ENCODE results near the gene ANKRD40CL. TPM values are rescaled to one million over a fixed set of nuclear protein-coding genes. Genes with fewer than 3 reads are reported as not detected.

The ANKRD40CL gene
- total RNA-seq, 1 experiment from 2014 or later, result not detected

GRCh38 chr17:50785946-50786570 lies 18.7 kb upstream of the ANKRD40CL start:
- H2AFZ ChIP-seq (ENCODE audit: low read length), result no peak overlapping the region

More at GRCh38 chr17:50785946-50786570, 18.7 kb upstream of the ANKRD40CL start:
- Histone ChIP-seq H4K20me1 (ENCODE audit: control insufficient read depth, insufficient read depth, insufficient read length) (no peaks in the 10 kb centered on the region), H3K9me3 (ENCODE audit: control insufficient read depth, low read depth, low read length) (no peaks in the 10 kb centered on the region), H3T11ph (ENCODE audit: low read length) (no peak overlapping the region), H3K14ac (ENCODE audit: insufficient read depth, low read length) (no peak overlapping the region; the same call in 1 of the 2 replicates), H2BK12ac (ENCODE audit: insufficient read length, low read depth, low read length) (no peak overlapping the region), H3K4me2 (ENCODE audit: insufficient read depth, insufficient read length, low read length) (no peak overlapping the region), H3K79me1 (ENCODE audit: insufficient read depth, low read depth, low read length, poor library complexity, severe bottlenecking) (no peaks in the 10 kb centered on the region), H4K5ac (ENCODE audit: insufficient read length, low read depth, low read length) (no peak overlapping the region), H3K27ac (ENCODE audit: insufficient read length, low read depth, low read length) (no peak overlapping the region), H3K18ac (ENCODE audit: insufficient read length, low read depth, low read length) (no peak overlapping the region), H3K23ac (ENCODE audit: insufficient read length, low read depth, low read length) (no peak overlapping the region), H2BK15ac (ENCODE audit: low read depth, low read length) (no peak overlapping the region), H3K9ac (ENCODE audit: extremely low read depth, insufficient read length, low read length) (no peak overlapping the region), H3K23me2 (ENCODE audit: insufficient read length, low read depth, low read length, poor library complexity, severe bottlenecking) (peaks cover 2% of the 10 kb centered on the region), H4K91ac (ENCODE audit: insufficient read length, low read depth, low read length) (no peak overlapping the region), H2AK5ac (ENCODE audit: insufficient read length, low read length) (no peak overlapping the region), H3K56ac (ENCODE audit: insufficient read length, low read depth, low read length) (no peak overlapping the region), H3K79me2 (ENCODE audit: insufficient read depth, low read length) (no peaks in the 10 kb centered on the region), H2BK120ac (ENCODE audit: low read depth, low read length, poor library complexity, severe bottlenecking) (no peak overlapping the region), H3K4me1 (ENCODE audit: insufficient read depth, low read length) (0 out of 2 replicates have a peak, but pooled peaks cover 4% of the 10 kb centered on the region), H2BK20ac (ENCODE audit: low read depth, low read length, poor library complexity, severe bottlenecking) (no peak overlapping the region), H3K4ac (ENCODE audit: low read depth, low read length) (no peak overlapping the region), H2BK5ac (ENCODE audit: insufficient read length, low read length) (no peak overlapping the region), H4K8ac (replicated peaks; ENCODE audit: insufficient read length, low read depth, low read length) (no peak overlapping the region), H3K27me3 (ENCODE audit: insufficient read depth, low read length) (no peaks in the 10 kb centered on the region)
- no peaks in the 10 kb centered on the region for H3K9me3 Mint-ChIP-seq
- WGBS (ENCODE audit: extremely low coverage, insufficient read length, low lambda C conversion rate), result no CpG with 5 or more reads among the region's 9 CpGs
- no peak for TF ChIP-seq CTCF (conservative IDR thresholded peaks at IDR 0.05)
- H3K36me3 Mint-ChIP-seq (ENCODE audit: insufficient read depth in 1 of 3, low read depth in 3 of 3), result no peaks in the 10 kb centered on the region; a peak in 1 of 7 replicates
- peaks cover 12 to 13% of the 10 kb centered on the region in 2 experiments for H3K4me1 Mint-ChIP-seq
- H3K4me3 Mint-ChIP-seq, result no peak overlapping the region
- DNase-seq, result no peak
- H3K27me3 Mint-ChIP-seq (ENCODE audit: low read depth), result no peaks in the 10 kb centered on the region
- H3K27ac Mint-ChIP-seq, result peak overlapping the region in 2 of 3 experiments; percentile 36 to 70; a peak in 2 of 7 replicates

All from H9 (cell line).